ENCODE data around the gene SMYD3. TPM values are rescaled to one million over a fixed set of nuclear protein-coding genes. Genes with fewer than 3 reads are reported as not detected.
"Not testable (repeated sequence)": the region's sequence is repeated elsewhere in the genome, so short reads cannot be mapped to it uniquely, and the experiment has no call there.

The SMYD3 gene
- total RNA-seq, 1 donor from 2014 or later = 29.2 TPM

GRCh38 chr1:245956225-245956624 lies 550.9 kb downstream of the SMYD3 start:
- no peaks in the 10 kb centered on the region for H3K27me3 ChIP-seq (ENCODE audit: control insufficient read depth, insufficient read depth, low read length)
- H3K4me3 ChIP-seq (ENCODE audit: low read depth, low read length) = no peak overlapping the region
- DNase-seq (ENCODE audit: low read depth) = no peak
- TF ChIP-seq CTCF (IDR thresholded peaks at IDR 0.05; ENCODE audit: insufficient read depth, low read length, poor library complexity, severe bottlenecking) = no peak
- no peaks in the 10 kb centered on the region for H3K36me3 ChIP-seq (ENCODE audit: control insufficient read depth, insufficient read depth, low read length)

GRCh38 chr1:245953876-245954660 lies 553.0 kb downstream of the SMYD3 start:
- Histone ChIP-seq H3K36me3 (ENCODE audit: control insufficient read depth, insufficient read depth, low read length) (no peaks in the 10 kb centered on the region), H3K27me3 (ENCODE audit: control insufficient read depth, insufficient read depth, low read length) (no peaks in the 10 kb centered on the region), H3K4me3 (ENCODE audit: low read depth, low read length) (peak overlapping the region; percentile 13)
- no peak for TF ChIP-seq CTCF (IDR thresholded peaks at IDR 0.05; ENCODE audit: insufficient read depth, low read length, poor library complexity, severe bottlenecking)
- DNase-seq (ENCODE audit: low read depth) = no peak

- no peak overlapping the region for H3K4me3 ChIP-seq (ENCODE audit: low read depth, low read length)
- TF ChIP-seq CTCF (IDR thresholded peaks at IDR 0.05; ENCODE audit: insufficient read depth, low read length, poor library complexity, severe bottlenecking) = no peak
- H3K27me3 ChIP-seq (ENCODE audit: control insufficient read depth, insufficient read depth, low read length) = no peaks in the 10 kb centered on the region
- DNase-seq (ENCODE audit: low read depth) = no peak
- no peaks in the 10 kb centered on the region for H3K36me3 ChIP-seq (ENCODE audit: control insufficient read depth, insufficient read depth, low read length)
These were observed 554.6 kb downstream of the SMYD3 start for GRCh38 chr1:245952383-245953026.

- no peak overlapping the region for H3K4me3 ChIP-seq (ENCODE audit: low read depth, low read length)
- no peaks in the 10 kb centered on the region for H3K27me3 ChIP-seq (ENCODE audit: control insufficient read depth, insufficient read depth, low read length)
- DNase-seq (ENCODE audit: low read depth) = no peak
- H3K36me3 ChIP-seq (ENCODE audit: control insufficient read depth, insufficient read depth, low read length) = no peaks in the 10 kb centered on the region
- TF ChIP-seq CTCF (IDR thresholded peaks at IDR 0.05; ENCODE audit: insufficient read depth, low read length, poor library complexity, severe bottlenecking) = no peak
These were observed 558.3 kb downstream of the SMYD3 start for GRCh38 chr1:245948786-245949185.

DNA sequence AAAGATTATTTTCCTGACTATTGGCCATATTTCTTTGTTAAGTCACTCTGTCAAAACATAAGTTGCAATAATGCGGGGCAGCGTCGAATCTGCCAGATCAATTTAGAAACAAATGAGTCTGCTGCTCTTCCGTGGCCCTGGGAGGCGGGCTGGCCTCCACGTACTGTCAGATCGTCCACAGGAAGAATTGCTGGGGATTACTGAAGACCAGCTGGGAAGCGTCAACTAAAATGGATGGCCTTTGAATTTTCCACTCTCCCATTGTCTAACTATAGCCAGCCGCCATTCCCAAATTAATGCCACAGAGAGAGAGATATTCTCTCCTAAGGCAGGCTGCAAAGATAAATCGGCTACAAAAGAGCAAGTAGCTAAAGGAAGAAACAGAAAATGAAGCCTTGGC lies 560.2 kb downstream of the SMYD3 start:
- DNase-seq (ENCODE audit: low read depth) = no peak
- no peaks in the 10 kb centered on the region for H3K27me3 ChIP-seq (ENCODE audit: control insufficient read depth, insufficient read depth, low read length)
- no peaks in the 10 kb centered on the region for H3K36me3 ChIP-seq (ENCODE audit: control insufficient read depth, insufficient read depth, low read length)
- TF ChIP-seq CTCF (IDR thresholded peaks at IDR 0.05; ENCODE audit: insufficient read depth, low read length, poor library complexity, severe bottlenecking) = no peak
- H3K4me3 ChIP-seq (ENCODE audit: low read depth, low read length) = no peak overlapping the region

DNA sequence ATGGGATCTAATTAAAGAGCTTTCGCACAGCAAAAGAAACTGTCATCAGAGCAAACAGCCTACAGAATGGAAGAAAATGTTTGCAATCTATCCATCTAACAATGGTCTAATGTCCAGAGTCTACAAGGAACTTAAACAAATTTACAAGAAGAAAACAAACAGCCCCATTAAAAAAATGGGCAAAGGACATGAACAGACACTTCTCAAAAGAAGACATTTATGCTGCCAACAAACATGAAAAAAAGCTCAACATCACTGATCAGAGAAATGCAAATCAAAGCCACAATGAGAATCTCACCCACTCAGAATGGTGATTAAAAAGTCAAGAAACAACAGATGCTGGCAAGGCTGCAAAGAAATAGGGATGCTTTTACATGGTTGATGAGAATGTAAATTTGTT lies 561.9 kb downstream of the SMYD3 start:
- not testable (repeated sequence) for H3K4me3 ChIP-seq (ENCODE audit: low read depth, low read length); H3K27me3 ChIP-seq (ENCODE audit: control insufficient read depth, insufficient read depth, low read length); H3K36me3 ChIP-seq (ENCODE audit: control insufficient read depth, insufficient read depth, low read length); DNase-seq (ENCODE audit: low read depth)

Data from kidney epithelial cell (primary cell).